ENCODE measurements around the gene WDR89.

WDR89 gene

GRCh38 chr14:63551332-63551731, 90.3 kb downstream of the WDR89 start:
- DNase-seq (ENCODE audit: low spot score) = no peak
- no peak for TF ChIP-seq CTCF (IDR thresholded peaks at IDR 0.05; ENCODE audit: borderline replicate concordance, control extremely low read depth, extremely low read depth, insufficient read depth, missing control alignments)
- in situ Hi-C loops (cut with MboI; ENCODE audit: low sequenced_read_pairs, unreplicated experiment) = no loop called here

GRCh38 chr14:63547798-63548335, 93.8 kb downstream of the WDR89 start:
- no peak for DNase-seq (ENCODE audit: low spot score)
- in situ Hi-C loops (cut with MboI; ENCODE audit: low sequenced_read_pairs, unreplicated experiment) = no loop called here

More at GRCh38 chr14:63547798-63548335, 93.8 kb downstream of the WDR89 start:
- no peak for TF ChIP-seq CTCF (IDR thresholded peaks at IDR 0.05; ENCODE audit: borderline replicate concordance, control extremely low read depth, extremely low read depth, insufficient read depth, missing control alignments)
